ENCODE measurements around the gene SLCO4C1. TPM values are rescaled to one million over a fixed set of nuclear protein-coding genes. Genes with fewer than 3 reads are reported as not detected.

SLCO4C1 gene
- total and polyA plus RNA-seq, 2 of the 4 experiments (the other 2 are of a cell fraction), result not detected

DNA sequence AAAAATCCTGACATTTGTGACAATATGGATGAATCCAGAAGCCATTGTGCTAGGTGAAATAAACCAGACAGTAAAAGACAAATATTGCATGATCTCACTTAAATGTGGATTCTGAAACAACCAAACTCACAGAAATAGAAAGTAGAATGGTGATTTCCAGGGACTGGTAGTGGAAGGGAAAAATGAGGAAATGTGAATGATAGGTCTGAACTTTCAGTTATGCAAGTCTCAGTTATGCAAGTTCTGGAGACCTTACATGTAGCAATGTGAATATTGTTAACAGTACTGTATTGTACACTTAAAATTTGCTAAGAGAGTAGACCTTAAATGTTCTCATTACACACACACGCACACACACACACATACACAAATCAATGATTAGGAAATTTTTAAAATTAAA lies 84.9 kb downstream of the SLCO4C1 start:
- no peak for TF ChIP-seq CHD1 (IDR thresholded peaks at IDR 0.05; ENCODE audit: low read depth, low read length)
- no peak for TF ChIP-seq MAFK (IDR thresholded peaks at IDR 0.05; ENCODE audit: low read depth, low read length)
- TF ChIP-seq RFX5 (IDR thresholded peaks at IDR 0.05; ENCODE audit: low read depth, low read length), result no peak
- TF ChIP-seq RAD21 (IDR thresholded peaks at IDR 0.05; ENCODE audit: low read length), result no peak
- TF ChIP-seq SMC3 (IDR thresholded peaks at IDR 0.05; ENCODE audit: low read depth, low read length), result no peak
- no peak for TF ChIP-seq POLR2A (IDR thresholded peaks at IDR 0.05; ENCODE audit: low read depth, low read length)
- TF ChIP-seq MXI1 (IDR thresholded peaks at IDR 0.05; ENCODE audit: borderline replicate concordance, low read depth, low read length), result no peak
- TF ChIP-seq RCOR1 (IDR thresholded peaks at IDR 0.05; ENCODE audit: insufficient replicate concordance, low read length), result no peak
- TF ChIP-seq, protein P1, sequence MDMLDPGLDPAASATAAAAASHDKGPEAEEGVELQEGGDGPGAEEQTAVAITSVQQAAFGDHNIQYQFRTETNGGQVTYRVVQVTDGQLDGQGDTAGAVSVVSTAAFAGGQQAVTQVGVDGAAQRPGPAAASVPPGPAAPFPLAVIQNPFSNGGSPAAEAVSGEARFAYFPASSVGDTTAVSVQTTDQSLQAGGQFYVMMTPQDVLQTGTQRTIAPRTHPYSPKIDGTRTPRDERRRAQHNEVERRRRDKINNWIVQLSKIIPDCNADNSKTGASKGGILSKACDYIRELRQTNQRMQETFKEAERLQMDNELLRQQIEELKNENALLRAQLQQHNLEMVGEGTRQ (IDR thresholded peaks at IDR 0.05; ENCODE audit: low read depth, low read length), result no peak
- H2BK120ac ChIP-seq (ENCODE audit: low read depth, low read length), result no peak overlapping the region
- no peak overlapping the region for H3K14ac ChIP-seq (replicated peaks; ENCODE audit: low read depth, low read length)
- H4K20me1 ChIP-seq (ENCODE audit: insufficient read depth, low read length), result no peaks in the 10 kb centered on the region
- in situ Hi-C loops (cut with MboI; ENCODE audit: low sequenced_read_pairs), result no loop called here
- H3K18ac ChIP-seq (ENCODE audit: low read depth, low read length), result no peak overlapping the region
- no peak for ATAC-seq (ENCODE audit: low read depth)
- no peak overlapping the region for H2AK9ac ChIP-seq (replicated peaks; ENCODE audit: low read depth, low read length, poor library complexity)
- no peak overlapping the region for H2BK20ac ChIP-seq (ENCODE audit: low read depth, low read length)
- H3K9ac ChIP-seq (ENCODE audit: low read depth, low read length), result no peak overlapping the region
- H3K27ac ChIP-seq (ENCODE audit: insufficient read depth, low read length), result no peak overlapping the region
- H3K9me3 ChIP-seq (ENCODE audit: control insufficient read depth, insufficient read depth, low read length), result 0 out of 2 replicates have a peak, but pooled peaks cover 2% of the 10 kb centered on the region
- H2BK5ac ChIP-seq (ENCODE audit: low read depth, low read length, poor library complexity, severe bottlenecking), result no peak overlapping the region
- no peaks in the 10 kb centered on the region for H3K4me1 ChIP-seq (ENCODE audit: control insufficient read depth, insufficient read depth, low read length)
- CTCF ChIA-PET, result no interaction called here
- no peak overlapping the region for H4K5ac ChIP-seq (ENCODE audit: low read depth, low read length)
- H3K23ac ChIP-seq (ENCODE audit: low read depth, low read length), result no peak overlapping the region
- H4K8ac ChIP-seq (ENCODE audit: low read depth in 2 of 2, low read length in 2 of 2), result no peak overlapping the region
- dilution Hi-C loops (cut with HindIII; ENCODE audit: low sequenced_read_pairs, unreplicated experiment), result no loop called here
- no peak overlapping the region for H2BK15ac ChIP-seq (ENCODE audit: low read depth, low read length)
- no peaks in the 10 kb centered on the region for H3K27me3 ChIP-seq (ENCODE audit: control insufficient read depth, insufficient read depth, low read length)
- H3K9me1 ChIP-seq (ENCODE audit: insufficient read depth, low read length), result no peaks in the 10 kb centered on the region
- no peak overlapping the region for H3K4me3 ChIP-seq (ENCODE audit: insufficient read depth, low read depth, low read length)
- POLR2A ChIA-PET (ENCODE audit: unreplicated experiment), result no interaction called here
- no peak overlapping the region for H3K4ac ChIP-seq (ENCODE audit: low read depth, low read length)
- H3K79me1 ChIP-seq (ENCODE audit: low read depth in 1 of 2, low read length in 2 of 2), result no peaks in the 10 kb centered on the region
- no peak overlapping the region for H2AFZ ChIP-seq (replicated peaks; ENCODE audit: low read length, poor library complexity)
- no peak overlapping the region for H3K4me2 ChIP-seq (ENCODE audit: low read depth, low read length)
- WGBS, 2 experiments (ENCODE audit: extremely low coverage in 2 of 2, insufficient read length in 1 of 2), result no CpG with 5 or more reads among the region's 1 CpG
- intact Hi-C loops (cut with micrococcal nuclease), result no loop called here
- H3K56ac ChIP-seq (ENCODE audit: extremely low read depth, insufficient read depth, low read length), result no peak overlapping the region
- DNase-seq, result no peak
- no peaks in the 10 kb centered on the region for H3K36me3 ChIP-seq (ENCODE audit: control insufficient read depth, insufficient read depth, low read length)
- no TSS peak for BruUV-seq (replicated peaks)
- H2AK5ac ChIP-seq (ENCODE audit: low read depth, low read length), result no peak overlapping the region
- H4K91ac ChIP-seq (ENCODE audit: insufficient read depth, low read depth, low read length), result no peak overlapping the region

Data from IMR-90 (cell line).